Activated CD4-positive, CD25-positive, alpha-beta regulatory T cell treated with anti-CD3 and anti-CD28 coated beads, Interleukin-2, amount 50 U/mL, for 16 hours (primary cell): Measurements from ENCODE around the gene SYT11.
A peak's percentile ranks its signal among the peaks of the same experiment; 100 is the strongest.
"Not testable (repeated sequence)": the region's sequence is repeated elsewhere in the genome, so short reads cannot be mapped to it uniquely, and the experiment has no call there.

ENCODE experiments used
- DNase-seq: peaks from one replicate; pipeline ENCODE4 v3.0.0-alpha.2; 2020; ENCODE audit warnings: low read depth, low spot score

Gene SYT11

DNA sequence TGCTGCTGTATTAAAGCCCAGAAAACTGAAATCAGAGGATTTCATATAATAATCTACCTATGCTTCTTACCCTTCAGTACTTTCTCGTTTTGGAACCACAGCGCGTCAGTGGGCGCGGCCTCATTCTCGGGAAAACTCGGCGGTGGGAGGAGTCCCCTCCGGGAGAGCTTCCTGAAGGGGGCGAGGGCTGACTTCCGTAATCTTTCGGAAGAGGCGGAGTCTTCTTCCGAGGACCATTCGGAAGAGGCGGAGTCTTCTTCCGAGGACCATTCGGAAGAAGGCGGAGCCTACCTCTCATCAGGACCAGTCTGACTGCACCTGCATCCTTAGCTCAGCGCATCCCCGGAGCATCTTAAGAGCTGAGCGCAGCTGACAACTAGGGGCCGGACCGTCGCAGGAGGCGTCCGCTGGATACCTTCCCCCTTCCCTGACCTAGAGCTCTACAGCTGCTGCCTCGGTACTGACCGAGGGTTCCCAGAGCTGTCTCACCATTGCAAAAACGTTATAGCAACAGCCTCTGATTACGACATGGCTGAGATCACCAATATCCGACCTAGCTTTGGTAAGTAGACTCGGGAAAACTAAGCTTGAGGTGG lies at the start of gene SYT11:
SYT11 (plus strand) TSS at position 334 of the 596 bp plus-strand sequence; CDS start at position 529, 195 bp downstream.
- DNase-seq: peak; percentile 85

DNA sequence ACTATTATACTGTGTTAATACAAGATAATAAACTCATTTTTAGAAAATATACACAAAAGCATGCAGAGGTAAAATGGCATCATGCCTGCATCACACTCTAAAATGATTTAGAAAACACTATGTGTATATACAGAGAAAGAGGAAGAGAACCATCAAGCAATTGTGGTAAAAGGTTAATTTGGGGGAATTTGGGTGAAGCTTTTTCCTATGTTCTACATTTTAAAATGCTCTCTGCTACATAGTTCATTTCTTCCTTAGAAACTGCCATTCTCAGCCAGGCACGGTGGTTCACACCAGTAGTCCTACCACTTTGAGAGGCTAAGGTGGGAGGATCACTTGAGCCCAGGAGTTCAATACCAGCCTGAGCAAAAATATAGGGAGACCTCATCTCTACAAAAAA lies 46.5 kb upstream of the SYT11 start:
- no peak for DNase-seq

- no peak for DNase-seq
Measured at GRCh38 chr1:155813672-155814071, 45.7 kb upstream of the SYT11 start.

DNA sequence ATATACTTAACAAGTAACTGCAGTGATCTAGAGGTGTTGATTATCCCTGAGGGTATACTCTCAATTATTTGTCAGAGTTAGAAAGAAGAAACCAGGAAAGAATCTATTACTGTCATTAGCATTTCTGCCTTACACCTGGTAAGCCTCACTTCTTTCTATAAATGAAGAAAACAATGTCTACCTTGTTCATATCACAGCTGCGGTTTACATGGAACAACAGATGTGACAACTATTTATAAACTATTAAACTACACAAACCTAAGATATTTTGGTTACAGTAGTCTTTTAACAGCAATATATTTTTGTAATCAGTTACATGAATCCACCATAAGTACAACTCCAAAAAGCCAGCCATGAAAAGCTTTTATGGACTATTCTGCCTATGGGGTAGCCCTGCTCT lies 43.0 kb upstream of the SYT11 start:
- DNase-seq: no peak

- DNase-seq: no peak
Measured at GRCh38 chr1:155827450-155827849, 31.9 kb upstream of the SYT11 start.

GRCh38 chr1:155831279-155831976 lies 27.9 kb upstream of the SYT11 start:
- DNase-seq: no peak

DNA sequence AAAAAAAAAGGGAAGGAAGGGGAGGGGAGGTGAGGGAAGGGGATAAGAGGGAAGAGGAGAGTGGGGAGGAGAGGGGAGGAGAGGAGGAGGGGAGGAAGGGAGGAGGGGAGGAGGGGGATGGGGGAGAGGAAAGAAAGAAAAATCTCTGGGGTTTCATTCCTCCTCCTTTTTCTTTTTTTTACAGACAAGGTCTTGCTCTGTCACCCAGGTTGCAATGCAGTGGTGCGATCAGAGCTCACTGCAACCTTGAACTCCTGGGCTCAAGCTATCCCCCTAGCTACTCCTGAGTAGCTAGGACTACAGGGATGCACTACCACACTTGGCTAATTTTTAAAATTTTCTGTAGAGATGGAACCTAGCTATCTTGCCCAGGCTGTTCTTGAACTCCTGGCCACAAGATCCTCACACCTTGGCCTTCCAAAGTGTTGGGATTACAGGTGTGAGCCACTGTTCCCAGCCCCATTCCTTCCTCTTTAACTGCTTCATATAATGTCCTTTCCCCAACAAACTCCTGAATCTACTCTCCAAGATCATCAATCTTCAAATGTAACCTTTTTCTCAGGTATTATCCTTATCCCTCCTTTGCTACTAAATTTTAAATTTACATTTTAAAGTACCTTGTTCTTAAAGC lies 25.6 kb upstream of the SYT11 start:
- no peak for DNase-seq

DNA sequence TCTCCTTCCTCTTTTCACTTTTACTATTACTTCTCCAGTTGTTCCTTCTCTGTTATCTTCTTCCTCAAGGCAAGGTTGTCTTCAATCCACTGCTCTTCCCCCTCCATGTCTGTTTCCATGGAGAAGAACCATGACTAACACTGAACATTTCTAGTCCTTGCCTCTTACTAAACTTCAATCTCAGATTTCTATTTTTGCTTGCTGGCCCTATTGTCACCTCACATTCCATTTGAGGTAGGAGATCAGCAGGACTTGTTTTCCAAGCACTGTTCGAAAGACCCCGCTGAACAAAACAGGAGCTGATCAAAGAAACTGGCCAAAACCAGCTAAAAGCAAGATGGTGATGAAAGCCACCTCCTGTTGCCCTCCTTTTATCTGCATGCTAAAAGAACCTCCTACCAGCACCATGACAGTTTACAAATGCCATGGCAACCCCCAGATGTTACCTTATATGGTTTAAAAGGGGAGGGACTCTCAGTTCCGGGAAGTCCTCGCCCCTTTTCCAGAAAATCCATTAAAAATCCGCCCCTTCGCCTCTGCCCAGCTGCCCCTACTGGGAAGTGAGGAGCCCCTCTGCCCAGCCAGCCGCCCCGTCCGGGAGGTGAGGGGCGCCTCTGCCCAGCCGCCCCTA lies 25.0 kb upstream of the SYT11 start:
- DNase-seq: no peak

DNA sequence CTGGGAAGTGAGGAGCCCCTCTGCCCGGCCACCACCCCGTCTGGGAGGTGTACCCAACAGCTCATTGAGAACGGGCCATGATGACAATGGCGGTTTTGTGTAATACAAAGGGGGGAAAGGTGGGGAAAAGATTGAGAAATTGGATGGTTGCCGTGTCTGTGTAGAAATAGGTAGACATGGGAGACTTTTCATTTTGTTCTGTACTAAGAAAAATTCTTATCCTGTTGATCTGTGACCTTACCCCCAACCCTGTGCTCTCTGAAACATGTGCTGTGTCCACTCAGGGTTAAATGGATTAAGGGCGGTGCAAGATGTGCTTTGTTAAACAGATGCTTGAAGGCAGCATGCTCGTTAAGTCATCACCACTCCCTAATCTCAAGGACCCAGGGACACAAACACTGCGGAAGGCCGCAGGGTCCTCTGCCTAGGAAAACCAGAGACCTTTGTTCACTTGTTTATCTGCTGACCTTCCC lies 24.4 kb upstream of the SYT11 start:
- DNase-seq: not testable (repeated sequence)

- no peak for DNase-seq
Measured at GRCh38 chr1:155835548-155835947, 23.8 kb upstream of the SYT11 start.

- DNase-seq: no peak
Measured at GRCh38 chr1:155840386-155840785, 19.0 kb upstream of the SYT11 start.

GRCh38 chr1:155844860-155845421 lies 14.4 kb upstream of the SYT11 start:
- no peak for DNase-seq

- DNase-seq: no peak
Measured at GRCh38 chr1:155847823-155848529, 11.4 kb upstream of the SYT11 start.

- no peak for DNase-seq
Measured at GRCh38 chr1:155850345-155850744, 9.0 kb upstream of the SYT11 start.

DNA sequence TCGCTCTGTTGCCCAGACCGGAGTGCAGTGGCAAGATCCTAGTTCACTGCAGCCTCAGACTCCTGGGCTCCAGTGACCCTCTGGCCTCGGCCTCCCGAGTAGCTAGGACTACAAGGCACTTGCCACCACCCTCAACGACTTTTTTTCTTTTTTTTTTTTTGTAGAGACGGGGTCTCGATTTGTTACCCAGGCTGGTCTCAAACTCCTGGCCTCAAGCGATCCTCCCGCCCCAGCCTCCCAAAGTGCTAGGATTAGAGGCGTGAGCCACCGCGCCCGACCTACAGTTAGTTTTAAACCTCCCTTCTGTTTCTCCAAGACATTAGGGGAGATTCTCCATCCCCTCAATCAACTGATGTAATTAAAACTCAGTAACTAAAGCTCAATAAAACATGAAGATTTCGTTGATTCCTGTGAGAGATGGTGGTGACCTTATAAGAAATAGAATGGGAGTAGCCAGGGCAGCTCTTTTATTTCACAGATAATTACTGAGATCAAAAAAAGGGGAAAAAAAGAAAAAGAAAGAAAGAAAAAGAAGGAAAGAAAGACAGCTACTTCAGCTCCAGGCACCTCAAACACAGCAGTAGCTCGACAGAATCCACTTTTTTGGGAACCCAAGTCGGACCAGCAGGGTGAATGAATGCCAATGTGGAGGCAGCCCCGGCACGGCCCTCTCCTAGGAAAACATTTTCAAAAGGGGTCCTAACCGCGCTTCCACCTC lies 3.0 kb upstream of the SYT11 start:
- DNase-seq: no peak

DNA sequence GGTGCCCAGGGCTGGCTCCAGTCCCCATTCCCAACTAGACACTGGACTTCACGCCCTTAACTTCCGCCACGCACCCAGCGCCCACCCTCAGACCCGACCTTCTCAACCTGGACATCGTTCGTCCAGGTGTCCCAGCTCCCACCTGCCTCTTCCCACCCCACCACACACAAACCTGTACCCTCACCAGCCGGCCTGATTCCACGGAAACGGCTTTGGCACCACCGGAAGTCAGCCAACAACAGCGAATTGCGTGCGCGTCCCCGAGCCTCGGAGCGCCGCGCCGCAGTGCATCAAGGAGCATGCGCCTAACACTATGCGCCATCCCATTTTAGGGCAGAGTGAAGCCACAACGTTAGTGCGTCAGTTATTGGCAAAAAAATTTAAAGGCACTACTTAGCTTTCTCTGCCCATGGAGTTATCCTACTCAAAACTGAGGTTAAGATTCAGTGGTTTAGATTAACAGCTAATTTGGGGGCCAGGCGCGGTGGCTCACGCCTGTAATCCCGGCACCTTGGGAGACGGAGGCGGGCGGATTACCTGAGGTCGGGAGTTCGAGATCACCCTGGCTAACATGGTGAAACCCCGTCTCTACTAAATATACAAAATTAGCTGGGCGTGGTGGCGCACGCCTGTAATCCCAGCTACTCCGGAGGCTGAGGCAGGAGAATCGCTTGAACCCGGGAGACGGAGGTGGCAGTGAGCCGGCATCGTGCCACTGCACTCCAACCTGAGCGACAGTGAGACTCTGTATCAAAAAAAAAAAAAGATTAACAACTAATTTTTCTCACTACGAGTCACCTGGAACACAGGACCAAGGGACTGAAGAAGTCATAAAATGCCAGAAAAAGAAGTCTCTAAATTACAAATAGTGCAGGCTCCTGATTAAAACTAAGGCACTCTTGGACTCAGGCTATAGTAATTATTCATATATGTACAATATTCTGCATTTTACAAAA lies 2.1 kb upstream of the SYT11 start, which contains the start of gene GON4L:
GON4L (minus strand) TSS at position 240 of the 956 bp plus-strand sequence. CDS start 3,434 bp downstream, outside the sequence.
- DNase-seq: peak; percentile 82

DNA sequence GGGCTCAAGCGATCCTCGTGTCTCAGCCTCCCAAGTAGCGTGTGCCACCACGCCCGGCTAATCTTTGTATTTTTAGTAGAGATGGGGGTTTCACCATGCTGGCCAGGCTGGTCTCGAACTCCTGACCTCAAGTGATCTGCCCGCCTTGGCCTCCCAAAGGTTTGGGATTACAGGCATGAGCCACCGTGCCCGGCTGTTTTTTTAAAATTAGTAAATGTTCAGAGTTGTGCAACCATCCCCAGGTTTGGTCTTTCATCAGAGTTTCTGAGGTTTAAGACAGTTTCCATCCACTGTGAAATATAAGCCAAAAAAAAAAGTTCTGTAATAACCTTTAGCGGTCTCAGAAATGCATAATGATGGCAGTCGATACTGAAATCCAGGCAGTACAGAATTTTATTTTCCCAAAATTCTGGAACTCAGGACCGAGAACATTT lies 550 bp upstream of the SYT11 start:
- no peak for DNase-seq

DNA sequence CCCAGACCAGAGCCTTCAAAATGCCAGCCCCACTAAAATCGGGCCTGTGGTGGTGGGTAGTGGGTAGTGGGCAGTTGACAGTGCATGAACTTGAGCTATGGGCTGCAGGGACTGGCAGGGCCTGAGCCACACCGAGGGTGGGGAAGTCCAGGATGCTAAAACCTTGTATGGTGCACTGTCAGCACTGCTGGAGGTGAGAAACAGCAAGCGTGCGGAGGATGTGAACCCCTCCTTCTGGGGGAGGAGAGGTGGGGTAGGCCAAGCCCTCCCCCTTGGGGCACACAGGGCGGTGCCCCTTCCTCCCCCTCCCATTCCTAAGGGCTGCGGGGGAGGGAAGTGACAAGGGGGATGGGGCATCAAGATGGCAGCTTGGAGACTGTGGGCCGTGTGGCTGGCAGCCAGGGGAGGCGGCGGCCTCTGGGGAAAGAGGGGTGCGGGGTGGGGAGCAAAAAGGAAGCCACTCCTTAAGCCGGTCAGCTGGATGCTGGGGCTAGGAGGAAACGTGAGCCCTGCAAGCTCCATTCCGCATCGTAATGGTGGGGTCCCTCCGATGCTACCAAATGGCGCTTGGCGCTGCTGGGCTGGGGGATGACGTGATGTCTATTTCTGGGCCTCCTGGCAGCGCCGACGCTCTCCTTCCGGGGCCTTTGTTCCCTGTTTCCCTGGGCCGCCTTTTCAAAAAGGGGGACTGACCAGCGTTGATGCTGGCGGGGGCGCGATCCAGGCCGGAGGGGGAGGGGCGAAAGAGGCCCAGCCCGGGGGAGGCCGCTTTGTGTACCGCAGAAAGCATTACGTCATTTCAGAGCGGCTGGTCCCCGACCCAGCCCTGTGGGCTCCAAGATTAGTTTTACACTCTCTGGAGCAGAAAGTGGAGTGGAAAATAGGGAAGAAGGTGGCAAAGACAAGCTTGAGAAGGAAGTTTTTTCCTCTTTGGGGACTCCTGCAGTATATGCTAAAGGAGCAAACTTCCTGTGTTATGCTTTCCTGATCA lies 809 bp downstream of the SYT11 start:
- DNase-seq: peak; percentile 11
